Kidney (tissue), 14 donors: Measurements from ENCODE around the gene STRADA. TPM values are rescaled to one million over a fixed set of nuclear protein-coding genes. Genes with fewer than 3 reads are reported as not detected.

Source experiments
- DNase-seq, 5 donors: peaks; one replicate each; pipeline ENCODE4 v3.0.0-alpha.2; 2013 to 2020
- FAIRE-seq: peaks from 2 replicates; lab custom pipeline; 2012; peaks lifted over from hg19 to GRCh38; lab: Jason Lieb, UNC
- H3K27ac ChIP-seq, 2 donors: one replicate each; pipeline ENCODE4 v1.7.0; 2013; ENCODE audit warnings: low read depth in 2 of 2, low read length in 2 of 2, inconsistent platforms in 1 of 2
- H3K27me3 ChIP-seq: one replicate; pipeline ENCODE4 v1.7.1; 2013; ENCODE audit warnings: low read length, inconsistent platforms; ENCODE audit not compliant: control insufficient read depth, insufficient read depth
- H3K36me3 ChIP-seq, 3 donors: one replicate each; pipeline versions ENCODE4 v1.7.0 to v1.7.1; 2013; ENCODE audit warnings: low read length in 3 of 3, control low read depth in 1 of 3, inconsistent platforms in 1 of 3; ENCODE audit not compliant: insufficient read depth in 3 of 3, control insufficient read depth in 2 of 3
- H3K4me1 ChIP-seq, 3 donors: one replicate each; pipeline versions ENCODE4 v1.7.0 to v1.7.1; 2013; ENCODE audit warnings: low read length in 3 of 3, inconsistent platforms in 1 of 3, low read depth in 1 of 3; ENCODE audit not compliant: control insufficient read depth in 2 of 3, insufficient read depth in 2 of 3
- H3K4me3 ChIP-seq, 3 donors: one replicate each; pipeline versions ENCODE4 v1.7.0 to v1.8.1; 2013; ENCODE audit warnings: low read length in 3 of 3, control low read depth in 1 of 3, inconsistent platforms in 1 of 3
- H3K9ac ChIP-seq, 3 donors: one replicate each; pipeline versions ENCODE4 v1.7.0 to v1.7.1; 2013; ENCODE audit warnings: low read length in 3 of 3, control low read depth in 1 of 3, inconsistent platforms in 1 of 3
- H3K9me3 ChIP-seq, 3 donors: one replicate each; pipeline versions ENCODE4 v1.7.0 to v1.7.1; 2013; ENCODE audit warnings: low read length in 3 of 3, control low read depth in 1 of 3, inconsistent platforms in 1 of 3; ENCODE audit not compliant: control insufficient read depth in 2 of 3, insufficient read depth in 1 of 3
- CTCF ChIP-seq: IDR thresholded peaks from 3 replicates; pipeline ENCODE4 v1.5.1; 2012; ENCODE audit warnings: mild to moderate bottlenecking, moderate library complexity, borderline replicate concordance; ENCODE audit not compliant: insufficient read depth; ENCODE audit errors: extremely low read depth
- intact Hi-C: fragments of 100-400 bp; cut with DNase I; formaldehyde crosslinking; loops from one replicate; pipeline ENCODE4 v1.11.1; 2022
- polyA plus RNA-seq: library from polyadenylated mRNA; stranded (reverse); fragments of 350-450 nt; fragmentation: Illumina TruSeq; extraction: RNeasy Lipid Tissue Mini Kit (QIAGEN cat#74804); gene quantifications from one replicate; pipeline ENCODE4 v1.2.3, GENCODE V29; 2014; ENCODE audit warnings: low read depth, low replicate concordance; ENCODE audit not compliant: insufficient read depth
- total RNA-seq: library from RNA; stranded (reverse); fragmentation: NEBNext Ultra II Directional; extraction: Animal tissue kit (Norgen Biotek cat#: 25700); gene quantifications from one replicate; pipeline ENCODE4 v1.2.1, GENCODE V29; 2021
- donor health status: control.
- donor health status: control.
- donor health status: control.
- donor health status: control.
- donor health status: control.
- donor health status: DM: yes; HTN: yes; CAD: no.
- donor health status: Normal renal cell carcinoma (clear cell type).

STRADA gene
- total and polyA plus RNA-seq, 2 donors from 2014 or later = 25.7 to 38.9 TPM

- H3K4me1 ChIP-seq = no peaks in the 10 kb centered on the region
- intact Hi-C loops = no loop called here
- TF ChIP-seq CTCF = no peak
- H3K27ac ChIP-seq = no peak overlapping the region
- no peaks in the 10 kb centered on the region for H3K9me3 ChIP-seq
- no peaks in the 10 kb centered on the region for H3K27me3 ChIP-seq
- no peak for DNase-seq
- FAIRE-seq = no peak
- peaks cover 2 to 31% (median 28%) of the 10 kb centered on the region in 3 donors for H3K36me3 ChIP-seq
- no peak overlapping the region for H3K9ac ChIP-seq
- no peak overlapping the region for H3K4me3 ChIP-seq
Observed at GRCh38 chr17:63706336-63707082, 35.1 kb downstream of the STRADA start.

- Histone ChIP-seq H3K9ac (no peak overlapping the region), H3K27me3 (no peaks in the 10 kb centered on the region), H3K36me3 (peaks cover 2 to 30% (median 26%) of the 10 kb centered on the region in 3 donors), H3K27ac (no peak overlapping the region), H3K4me3 (no peak overlapping the region), H3K4me1 (peaks cover 0 to 2% (median 0%) of the 10 kb centered on the region in 3 donors), H3K9me3 (no peaks in the 10 kb centered on the region)
- intact Hi-C loops = no loop called here
- TF ChIP-seq CTCF = no peak
- FAIRE-seq (no peak), DNase-seq (no peak)
Observed at GRCh38 chr17:63705657-63706056, 35.9 kb downstream of the STRADA start.

- Histone ChIP-seq H3K4me1 (peaks cover 0 to 2% (median 0%) of the 10 kb centered on the region in 3 donors), H3K27me3 (no peaks in the 10 kb centered on the region), H3K9me3 (no peaks in the 10 kb centered on the region), H3K36me3 (peaks cover 0 to 25% (median 22%) of the 10 kb centered on the region in 3 donors), H3K4me3 (no peak overlapping the region), H3K27ac (no peak overlapping the region), H3K9ac (no peak overlapping the region)
- FAIRE-seq = no peak
- DNase-seq = no peak
- intact Hi-C loops = no loop called here
- no peak for TF ChIP-seq CTCF
Observed at GRCh38 chr17:63704836-63705235, 36.8 kb downstream of the STRADA start.
